Ishikawa (cell line): ENCODE data around the gene FAM53B.

ENCODE experiments used
- EGR1 ChIP-seq: IDR thresholded peaks from 2 replicates; pipeline ENCODE4 v1.6.1; 2012
- EP300 ChIP-seq: IDR thresholded peaks from 2 replicates; pipeline ENCODE4 v1.6.1; 2012; ENCODE audit warnings: borderline replicate concordance
- TAF1 ChIP-seq: IDR thresholded peaks from 2 replicates; pipeline ENCODE4 v1.6.1; 2012; ENCODE audit warnings: low read depth, mild to moderate bottlenecking
- TCF12 ChIP-seq: IDR thresholded peaks from 2 replicates; pipeline ENCODE4 v1.6.1; 2012; ENCODE audit warnings: low read depth
- TEAD4 ChIP-seq: IDR thresholded peaks from 2 replicates; pipeline ENCODE4 v1.6.1; 2012
- YY1 ChIP-seq: IDR thresholded peaks from 2 replicates; pipeline ENCODE4 v1.6.1; 2012; ENCODE audit warnings: low read depth
- ZBTB7A ChIP-seq: IDR thresholded peaks from 2 replicates; pipeline ENCODE4 v1.6.1; 2012; ENCODE audit warnings: low read depth

DNA sequence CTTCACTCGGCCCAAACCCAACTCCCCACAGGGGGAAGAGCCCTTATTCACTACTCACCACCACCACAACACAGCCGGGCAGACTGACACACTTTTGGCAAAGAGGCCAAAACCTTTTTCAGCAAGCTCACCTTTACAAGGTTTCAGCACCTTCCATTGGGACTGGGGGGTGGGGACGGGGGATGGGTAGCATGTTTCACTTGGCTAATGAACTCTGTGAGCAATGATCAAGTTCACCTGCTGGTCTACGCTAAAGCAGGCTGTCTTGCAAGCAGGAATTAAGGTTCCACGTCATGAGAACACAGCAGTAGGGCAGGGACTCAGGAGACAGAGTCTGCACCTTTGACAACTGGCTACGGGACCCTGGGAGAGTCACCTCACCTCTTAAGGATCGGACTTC is 7.0 kb downstream of the FAM53B start:
- TF ChIP-seq EGR1: no peak
- TF ChIP-seq ZBTB7A: no peak
- TF ChIP-seq TAF1: no peak
- no peak for TF ChIP-seq YY1
- no peak for TF ChIP-seq EP300
- TF ChIP-seq TEAD4: no peak
- no peak for TF ChIP-seq TCF12
